ENCODE measurements around the gene ENDOU.
"Not testable (repeated sequence)": the region's sequence is repeated elsewhere in the genome, so short reads cannot be mapped to it uniquely, and the experiment has no call there.

GRCh38 chr12:47667935-47668334 lies 57.4 kb downstream of the ENDOU start:
- TF ChIP-seq CTCF (IDR thresholded peaks at IDR 0.05); SIN3A (IDR thresholded peaks at IDR 0.05; ENCODE audit: borderline replicate concordance, insufficient read depth, low read depth, low read length): not testable (repeated sequence)
